DMS53 (cell line): Measurements from ENCODE around the gene DNM3.
"Not testable (repeated sequence)": the region's sequence is repeated elsewhere in the genome, so short reads cannot be mapped to it uniquely, and the experiment has no call there.

ENCODE experiments used
- DNase-seq: peaks from one replicate; lab custom pipeline; 2025; lab: John Stamatoyannopoulos, UW

Gene DNM3

DNA sequence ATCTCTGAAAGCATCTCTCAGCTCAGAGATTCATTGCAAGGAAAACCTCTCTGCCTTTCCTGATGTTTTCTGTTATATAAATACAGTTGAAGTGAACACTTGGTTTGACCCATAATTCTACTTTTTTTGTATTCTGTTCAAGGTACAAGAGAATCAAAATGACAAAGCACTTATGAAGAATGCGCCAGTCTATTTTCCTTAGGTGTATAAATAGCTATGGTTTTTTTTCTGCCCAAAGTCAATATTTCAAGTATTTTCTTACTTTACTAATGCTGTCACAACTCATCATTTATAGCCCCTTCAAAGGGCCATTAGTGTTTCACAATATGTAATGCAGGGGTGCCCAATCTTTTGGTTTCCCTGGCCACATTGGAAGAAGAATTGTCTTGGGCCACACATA, 436.7 kb downstream of the DNM3 start:
- peak; percentile 53 for DNase-seq

DNA sequence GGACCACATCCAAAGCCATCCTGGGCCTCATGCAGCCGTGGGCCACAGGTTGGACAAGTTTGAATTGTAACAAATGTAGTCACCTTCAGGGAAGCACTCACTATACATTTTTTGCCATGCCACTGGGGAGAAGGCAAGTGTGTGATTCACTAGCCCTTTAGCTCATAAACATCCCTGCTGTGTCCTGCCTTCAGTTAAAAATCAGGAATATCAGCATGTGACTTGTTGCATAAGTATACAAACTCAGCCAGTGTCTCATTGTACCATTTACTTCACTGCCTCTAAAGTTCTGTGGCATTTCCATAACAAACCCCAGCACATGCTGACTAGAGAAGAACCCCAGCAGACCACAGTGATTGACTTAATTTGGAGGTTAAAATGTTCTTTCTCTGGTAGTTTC, 437.2 kb downstream of the DNM3 start:
- DNase-seq: peak; percentile 56

DNA sequence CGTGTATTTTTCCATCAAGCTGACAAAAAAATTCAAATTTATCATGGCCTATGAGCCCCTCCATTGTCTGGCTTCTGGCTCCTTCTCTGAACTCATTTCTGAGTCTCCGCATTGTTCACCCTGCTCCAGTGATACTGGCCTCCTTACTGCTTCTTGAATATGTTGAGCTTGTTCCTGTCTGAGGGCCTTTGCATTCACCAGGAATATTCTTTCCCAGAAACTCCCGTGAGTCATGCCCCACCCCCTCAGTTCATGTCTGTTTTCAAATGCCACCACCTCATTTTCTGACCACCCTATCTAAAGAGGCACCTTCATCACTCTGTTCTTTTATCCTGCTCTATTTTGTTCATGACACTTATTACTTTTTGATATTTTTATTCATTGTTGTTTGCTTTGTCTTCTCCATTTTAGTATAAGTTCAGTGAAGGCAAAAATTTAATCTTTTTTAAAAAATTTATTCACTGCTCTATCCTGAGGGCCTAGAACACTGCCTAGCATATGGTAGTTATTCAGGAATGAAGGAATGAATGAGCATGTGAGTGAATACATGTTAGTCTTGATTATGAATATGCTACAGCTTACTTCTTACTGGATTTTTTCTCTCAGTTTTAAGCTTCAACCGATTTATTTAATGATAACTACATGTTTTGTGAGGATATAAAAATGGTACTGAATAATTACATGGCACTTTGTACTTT, 438.8 kb downstream of the DNM3 start:
- DNase-seq: no peak

DNA sequence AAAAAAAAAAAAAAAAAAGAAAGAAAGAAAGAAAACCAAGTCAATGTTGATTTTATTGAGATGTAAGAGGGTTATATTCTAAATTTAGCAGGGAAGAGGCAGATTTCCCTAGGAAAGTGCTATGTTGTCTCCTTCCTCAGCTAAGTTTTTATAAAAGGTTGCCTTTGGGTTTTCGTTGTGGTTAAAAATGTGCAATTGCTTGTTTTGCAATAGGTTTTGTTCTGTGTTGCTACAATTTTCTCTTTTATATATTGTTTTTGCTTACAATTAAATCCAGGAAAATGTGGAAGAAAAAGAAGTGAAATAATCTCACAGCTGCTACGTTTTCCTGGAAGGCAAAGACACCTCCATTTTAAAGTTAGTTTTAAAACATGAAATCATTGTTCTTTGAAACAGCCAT, 442.5 kb downstream of the DNM3 start:
- DNase-seq: no peak

DNA sequence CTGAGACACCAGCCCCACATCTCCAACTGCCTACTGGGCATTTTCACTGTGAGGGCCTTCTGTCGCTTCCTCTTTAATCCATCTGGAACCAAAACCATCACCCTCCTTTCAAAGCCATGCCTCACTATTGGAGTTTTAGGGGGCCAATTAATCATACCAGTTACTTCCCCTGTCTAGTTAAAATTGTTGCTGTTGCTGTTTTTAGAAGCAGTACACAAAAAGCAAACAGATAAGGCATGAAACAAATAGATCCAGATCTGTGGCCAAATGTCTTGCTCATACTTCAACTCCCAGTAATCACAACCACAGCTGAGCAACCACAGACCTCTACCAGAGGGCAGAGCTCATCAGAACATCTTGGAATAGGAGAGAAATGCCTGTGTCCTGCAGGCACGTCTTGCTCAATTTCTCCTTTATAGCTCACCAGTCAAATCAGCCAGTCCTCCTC, 445.4 kb downstream of the DNM3 start:
- no peak for DNase-seq

DNA sequence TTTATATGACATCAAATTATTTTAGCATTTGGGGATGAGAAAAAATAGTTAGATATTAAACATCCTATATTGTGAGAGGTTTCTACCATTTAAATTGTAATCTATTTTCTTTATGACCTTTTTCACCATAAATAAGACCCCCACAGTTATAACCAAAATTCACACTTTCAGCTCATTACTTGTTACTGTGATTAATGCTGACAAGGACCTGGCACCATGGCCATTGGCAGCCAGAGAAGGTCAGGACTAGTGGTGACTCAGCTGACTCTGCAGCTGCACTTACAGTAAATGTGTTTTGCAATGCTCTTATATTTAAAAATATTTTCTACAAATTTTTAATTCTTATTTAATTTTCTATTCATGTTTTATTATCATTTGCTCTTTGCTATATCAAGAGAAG, 445.9 kb downstream of the DNM3 start:
- no peak for DNase-seq

DNA sequence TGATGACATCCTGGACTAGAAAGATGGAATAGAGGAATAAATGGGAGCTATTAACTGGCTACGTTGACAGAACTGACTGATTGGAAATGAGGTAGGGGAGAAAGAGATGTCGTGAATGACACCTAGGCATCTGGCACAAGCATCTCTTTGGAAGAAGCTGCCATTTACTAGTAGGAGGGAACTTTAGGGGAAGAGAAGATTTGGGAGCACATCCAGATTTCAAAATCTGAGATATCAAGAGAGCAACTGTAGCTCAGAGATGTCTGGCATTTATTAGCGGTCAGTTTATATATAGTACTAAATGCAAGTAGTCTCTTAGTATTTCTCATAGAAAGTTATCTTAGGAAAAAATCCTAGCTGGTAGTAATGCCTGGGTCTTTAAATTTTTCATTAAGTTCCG, 447.3 kb downstream of the DNM3 start:
- DNase-seq: no peak

DNA sequence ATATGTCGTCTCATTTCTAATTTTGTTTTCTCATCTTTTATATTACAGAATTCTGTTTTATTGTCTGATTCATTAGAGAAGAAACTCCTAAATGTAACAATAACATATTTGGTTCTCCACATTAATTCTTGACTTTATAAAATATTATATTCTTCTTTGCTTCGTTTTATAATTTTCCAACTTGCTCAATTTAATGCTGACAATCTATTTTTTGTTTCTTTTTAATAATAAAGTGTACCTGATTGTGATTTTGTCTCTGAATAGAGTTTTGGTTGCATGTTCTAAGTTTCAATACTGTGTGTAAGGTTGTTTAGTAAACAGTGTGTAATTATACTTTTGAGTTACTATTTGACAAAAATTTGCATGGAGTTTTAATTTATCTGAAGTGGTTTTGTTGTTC, 448.1 kb downstream of the DNM3 start:
- DNase-seq: no peak

DNA sequence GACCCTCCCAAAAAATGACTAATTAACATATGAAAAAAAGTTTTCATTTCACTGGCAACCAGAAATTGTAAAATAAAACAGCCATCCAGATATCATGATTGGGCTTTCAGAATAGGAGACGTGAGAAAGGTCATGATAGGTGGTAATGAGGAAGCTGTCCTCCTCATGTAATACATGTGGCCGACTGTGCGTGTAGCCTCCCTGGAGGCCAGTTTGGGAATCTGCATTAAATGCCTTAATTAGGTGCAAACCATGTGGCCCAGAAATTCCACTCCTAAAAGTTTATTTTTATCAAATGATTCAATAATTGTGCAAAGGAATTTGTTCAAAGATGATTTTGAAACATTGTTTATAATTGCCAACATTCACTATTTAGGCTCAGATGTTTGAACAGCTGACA, 451.5 kb downstream of the DNM3 start:
- no peak for DNase-seq

DNA sequence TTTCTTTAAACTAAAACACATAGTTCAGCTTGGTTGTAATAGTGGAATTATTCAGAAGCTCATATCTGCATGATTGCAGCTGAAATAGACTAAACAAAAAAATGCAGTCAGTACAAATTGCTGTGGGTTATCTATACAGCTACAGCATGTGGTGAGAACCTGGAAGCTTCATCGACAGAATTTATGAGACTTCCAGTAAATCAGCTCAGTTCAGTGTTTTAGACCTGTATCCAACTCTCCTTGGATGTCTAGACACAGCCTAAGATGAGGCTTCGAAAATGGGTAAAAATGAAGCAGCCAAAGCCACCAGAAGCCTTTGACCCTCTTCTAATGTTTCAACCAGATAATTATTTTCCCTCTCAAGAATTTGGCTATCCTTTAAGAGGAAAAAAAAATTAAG, 452.1 kb downstream of the DNM3 start:
- DNase-seq: no peak

DNA sequence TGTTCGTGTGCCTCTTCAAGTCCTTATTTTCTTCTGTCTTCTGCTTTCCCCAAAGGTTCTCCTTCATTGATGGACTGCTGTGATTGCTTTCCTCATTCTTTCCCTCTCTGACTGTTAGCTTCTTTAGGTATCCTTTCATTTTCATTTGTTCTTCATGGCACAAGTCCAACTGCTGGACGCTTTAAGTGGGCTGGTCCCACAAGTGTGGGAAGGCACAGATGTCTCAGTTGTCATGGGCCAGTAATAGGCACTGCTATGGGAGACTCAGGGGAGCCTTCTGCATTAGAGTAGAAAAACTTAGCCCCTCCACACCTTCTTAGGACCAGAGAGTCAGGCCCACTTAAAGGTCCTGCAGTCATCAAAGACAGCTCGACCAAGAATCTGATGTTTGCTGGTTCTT, 456.8 kb downstream of the DNM3 start:
- DNase-seq: no peak

DNA sequence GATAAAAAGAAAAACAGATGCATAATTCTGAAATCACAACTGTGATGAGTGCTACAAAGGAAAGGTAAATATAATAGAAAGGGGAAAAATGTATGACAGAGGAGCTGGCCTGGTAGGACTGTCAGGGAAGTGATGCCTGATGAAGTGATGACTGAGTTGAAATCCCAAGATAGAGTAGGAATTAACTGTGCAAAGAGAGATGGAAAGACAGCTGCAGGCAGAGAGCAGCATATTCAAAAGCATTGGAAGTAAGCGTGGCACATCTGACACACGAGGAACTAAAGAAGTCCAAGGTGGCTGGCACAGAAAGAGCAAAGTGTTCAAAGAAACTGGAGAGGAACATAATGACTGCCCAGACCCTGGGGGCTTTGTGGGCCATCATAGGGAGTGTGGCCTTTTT, 457.6 kb downstream of the DNM3 start:
- DNase-seq: no peak

DNA sequence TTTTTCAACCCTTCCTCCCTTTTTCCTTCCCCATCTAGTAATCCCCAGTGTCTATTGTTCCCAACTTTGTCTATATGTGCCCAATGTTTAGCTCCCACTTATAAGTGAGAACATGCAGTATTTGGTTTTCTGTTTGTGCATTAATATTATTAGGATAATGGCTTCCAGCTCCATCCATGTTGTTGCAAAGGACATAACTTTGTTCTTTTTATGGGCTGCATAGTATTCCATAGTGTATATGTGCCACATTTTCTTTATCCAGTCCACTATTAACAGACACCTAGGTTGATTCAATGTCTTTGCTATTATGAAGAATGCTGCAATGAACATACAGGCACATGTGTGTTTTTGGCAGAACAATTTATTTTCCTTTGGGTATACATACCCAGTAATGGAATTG, 458.2 kb downstream of the DNM3 start:
- no peak for DNase-seq

DNA sequence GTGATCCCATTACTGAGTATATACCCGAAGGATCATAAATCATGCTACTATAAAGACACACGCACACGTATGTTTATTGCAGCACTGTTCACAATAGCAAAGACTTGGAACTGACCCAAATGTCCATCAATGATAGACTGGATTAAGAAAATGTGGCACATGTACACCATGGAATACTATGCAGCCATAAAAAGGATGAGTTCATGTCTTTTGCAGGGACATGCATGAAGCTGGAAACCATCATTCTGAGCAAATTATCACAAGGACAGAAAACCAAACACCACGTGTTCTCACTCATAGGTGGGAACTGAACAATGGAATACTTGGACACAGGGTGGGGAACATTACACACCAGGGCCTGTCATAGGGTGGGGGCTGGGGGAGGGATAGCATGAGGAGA, 466.2 kb downstream of the DNM3 start:
- not testable (repeated sequence) for DNase-seq

DNA sequence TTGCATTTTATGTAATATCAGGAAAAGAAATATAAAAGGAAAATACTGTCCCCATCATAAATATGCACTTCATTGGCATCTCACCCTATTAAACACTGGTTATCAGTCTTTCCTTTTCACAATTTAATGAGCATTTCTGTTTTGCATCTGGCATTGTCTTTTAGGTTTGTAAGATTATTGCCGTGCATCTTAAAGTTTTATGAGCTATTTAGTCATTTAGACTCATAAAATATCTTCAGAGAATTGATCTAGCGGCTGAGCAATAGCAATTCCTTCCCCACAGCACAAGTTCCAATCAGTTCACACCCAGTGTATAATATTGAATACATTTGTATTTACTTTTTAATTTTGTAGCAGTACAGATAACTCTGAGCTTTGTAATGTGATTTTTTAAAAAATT, 466.8 kb downstream of the DNM3 start:
- DNase-seq: no peak

DNA sequence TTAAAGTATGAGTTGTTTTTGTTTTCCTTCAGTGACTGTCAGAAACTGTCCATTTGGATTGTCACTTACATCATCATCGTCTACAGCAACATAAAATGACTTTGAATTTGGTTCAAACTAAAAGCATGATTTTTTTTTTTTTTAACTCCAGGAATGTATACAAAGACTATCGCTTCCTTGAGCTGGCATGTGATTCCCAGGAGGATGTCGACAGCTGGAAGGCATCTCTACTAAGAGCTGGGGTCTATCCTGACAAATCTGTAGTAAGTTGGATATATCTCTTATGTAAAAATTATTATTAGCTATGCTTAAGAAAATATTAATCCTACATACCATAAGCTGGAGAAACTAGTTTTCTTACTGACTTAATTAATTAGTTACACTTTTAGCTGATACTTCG, 467.3 kb downstream of the DNM3 start:
- no peak for DNase-seq

DNA sequence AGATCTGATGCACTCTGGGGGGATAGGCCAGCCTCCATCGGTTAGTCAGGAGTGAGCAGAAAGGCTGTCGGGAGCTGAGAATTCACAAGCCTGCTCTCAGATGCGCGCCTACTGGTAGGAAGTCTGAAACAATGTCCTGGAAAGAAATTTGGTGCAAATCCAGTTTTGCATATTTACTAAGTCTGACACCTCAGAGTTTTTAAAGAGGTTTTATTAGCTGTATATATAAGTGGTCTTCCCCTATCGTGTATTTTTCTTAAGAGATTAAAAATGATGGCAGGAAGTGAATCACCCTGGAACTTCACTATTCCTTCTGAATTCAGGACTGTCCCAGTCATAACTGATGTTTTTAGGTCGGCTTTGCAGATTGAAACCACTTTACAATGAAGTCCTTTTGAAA, 479.4 kb downstream of the DNM3 start:
- DNase-seq: peak; percentile 12

DNA sequence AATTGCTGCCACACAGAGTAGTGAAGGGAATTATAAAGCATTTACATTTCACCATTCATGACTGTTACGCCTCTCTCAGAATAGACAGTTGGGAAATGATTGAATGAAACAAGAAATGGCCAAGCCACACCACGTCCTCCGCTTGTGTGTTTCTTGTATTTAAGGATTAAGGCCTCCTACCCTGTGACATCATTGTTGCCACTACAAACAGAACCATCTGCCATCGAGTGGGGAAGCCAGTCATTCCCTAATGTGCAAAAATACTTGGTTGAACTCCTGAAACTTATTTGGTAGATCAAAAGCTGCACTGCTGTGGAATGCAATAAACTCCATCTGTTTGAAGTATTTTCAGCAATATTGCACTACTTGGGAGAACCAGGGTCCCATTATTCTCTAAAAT, 480.2 kb downstream of the DNM3 start:
- DNase-seq: peak; percentile 73

DNA sequence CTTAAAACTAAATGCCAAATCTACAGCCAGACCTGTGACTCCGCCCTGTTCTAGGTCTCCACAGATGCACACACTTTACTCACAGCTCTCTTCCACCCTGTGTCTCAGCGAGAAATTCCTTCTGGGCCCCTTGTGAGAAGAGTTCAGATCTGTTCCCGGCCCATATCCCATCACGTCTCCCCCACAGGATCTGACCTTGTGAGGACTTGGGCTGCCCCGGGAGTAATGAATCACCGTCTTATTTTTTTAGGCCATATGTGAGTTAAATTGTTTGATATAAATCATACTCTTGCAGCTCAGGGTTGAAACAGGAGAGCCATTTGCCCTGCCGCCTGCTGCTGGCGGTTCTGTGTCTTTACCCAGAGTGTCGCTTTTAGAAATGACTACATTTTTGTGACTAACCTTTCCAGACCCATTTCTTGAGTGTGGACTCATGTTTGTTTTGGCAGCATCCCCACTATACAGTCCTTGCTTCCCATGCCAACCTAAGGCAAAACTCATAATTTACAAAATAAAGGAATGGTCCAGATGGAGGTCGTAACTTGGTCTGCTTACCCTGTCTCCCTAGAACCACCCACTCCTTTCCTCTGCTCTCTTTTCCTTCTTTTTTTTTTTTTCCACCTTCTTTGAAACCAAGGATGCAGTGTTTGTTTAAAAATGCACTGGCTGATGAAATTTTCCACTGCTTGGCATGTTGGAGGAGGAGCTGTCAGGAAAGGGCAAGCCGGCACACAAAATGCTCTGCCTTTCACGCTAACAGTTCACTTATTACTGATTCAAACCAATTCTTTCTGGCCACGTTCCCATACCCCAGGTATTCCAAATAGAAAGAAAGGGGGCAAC, 481.1 kb downstream of the DNM3 start:
- peak; percentile 33 for DNase-seq

DNA sequence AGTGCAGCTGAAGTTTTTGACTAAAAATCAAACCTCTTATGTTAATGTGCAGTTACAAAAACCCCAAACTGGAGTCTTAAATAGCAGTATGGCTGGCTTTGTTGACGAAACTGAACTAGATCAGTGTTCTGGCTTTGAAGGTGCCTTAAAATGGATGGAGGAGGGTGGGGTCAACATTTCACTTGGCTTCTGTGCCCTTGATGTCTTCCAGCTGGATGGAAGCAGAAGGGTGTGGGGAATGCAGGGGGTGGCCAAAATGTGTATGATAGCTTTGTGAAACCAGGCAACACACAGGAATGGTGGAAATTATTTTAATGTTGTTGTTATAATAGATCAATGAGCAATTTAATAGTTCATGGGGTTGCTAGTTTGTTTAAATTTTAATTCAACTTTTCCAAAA, 482.4 kb downstream of the DNM3 start:
- no peak for DNase-seq

DNA sequence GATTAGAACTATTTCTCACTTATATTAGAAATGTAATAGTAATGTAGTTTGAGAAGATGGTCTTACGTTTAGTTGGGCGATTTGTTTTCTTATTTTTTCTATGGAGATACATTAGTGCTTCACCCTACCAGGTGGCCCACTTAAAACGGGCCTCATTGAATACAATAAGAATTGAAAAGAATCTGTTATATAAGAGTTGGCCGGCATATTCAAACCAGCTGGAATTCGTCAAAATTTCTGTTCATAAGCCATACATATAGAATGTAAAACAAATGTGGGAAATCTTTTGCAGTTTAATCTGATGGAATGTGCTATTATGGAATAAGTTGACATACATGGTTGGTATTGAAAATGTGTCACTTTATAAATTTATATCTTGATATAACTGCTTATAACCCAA, 482.8 kb downstream of the DNM3 start:
- DNase-seq: no peak

DNA sequence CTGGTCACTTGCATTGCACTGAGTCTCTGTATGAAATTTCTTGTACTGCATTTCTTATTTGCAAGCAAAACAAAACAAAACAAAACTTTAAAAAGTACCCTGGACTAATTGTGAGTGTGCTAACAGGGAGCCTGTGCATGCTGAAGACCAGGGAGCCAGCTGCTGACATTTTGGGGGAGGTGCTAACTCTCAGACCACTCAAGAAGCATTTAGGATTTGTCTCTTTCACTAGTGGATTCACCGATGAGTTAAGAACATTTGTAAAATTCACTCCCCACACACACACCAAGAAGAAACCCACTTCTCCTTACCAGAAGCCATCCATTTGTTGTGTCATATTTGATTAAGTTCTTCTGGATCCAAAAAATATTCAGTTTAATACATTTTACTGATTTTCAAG, 483.5 kb downstream of the DNM3 start:
- no peak for DNase-seq

DNA sequence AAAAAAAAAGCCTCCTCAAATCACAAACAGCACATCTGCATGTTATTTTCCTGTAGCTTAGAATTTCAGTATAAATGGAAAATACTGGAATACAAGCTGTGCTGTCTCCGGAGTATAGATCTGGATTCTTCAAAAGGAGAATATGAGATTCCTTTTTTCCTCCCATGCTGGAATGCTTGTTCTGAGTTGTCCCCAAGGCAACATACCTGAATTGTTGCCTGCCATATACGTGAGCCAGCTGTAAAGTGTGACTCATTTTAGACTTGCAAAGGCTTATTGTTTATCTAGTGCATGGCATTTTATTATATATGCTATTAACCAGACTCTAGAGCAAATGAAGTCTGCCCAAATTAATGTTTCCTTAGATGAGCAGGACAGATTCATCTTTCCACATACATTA, 484.2 kb downstream of the DNM3 start:
- peak; percentile 87 for DNase-seq

DNA sequence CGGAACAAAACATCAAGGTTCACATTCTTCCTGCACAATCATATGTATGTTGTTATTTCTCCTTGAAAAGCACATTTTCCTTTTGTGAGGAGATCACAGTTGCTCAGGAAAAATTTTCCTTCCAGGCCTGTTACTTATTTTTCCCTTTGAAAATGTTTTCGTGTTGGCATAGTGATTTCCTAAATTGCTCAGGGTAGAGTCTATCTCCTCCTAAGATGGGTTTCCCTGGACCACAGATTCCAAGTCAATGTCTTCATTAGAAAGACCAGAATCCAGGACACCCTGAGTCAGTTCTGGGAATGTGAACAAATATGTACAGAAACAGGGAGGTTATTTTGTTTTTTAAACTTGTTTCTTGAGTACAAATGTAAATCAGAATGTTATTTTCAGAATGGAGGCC, 484.8 kb downstream of the DNM3 start:
- DNase-seq: no peak
